NCI-H460 (cell line): ENCODE measurements around the gene ELL2. TPM values are rescaled to one million over a fixed set of nuclear protein-coding genes. Genes with fewer than 3 reads are reported as not detected.
"Not testable (repeated sequence)": the region's sequence is repeated elsewhere in the genome, so short reads cannot be mapped to it uniquely, and the experiment has no call there.

ENCODE experiments used
- DNase-seq: peaks from one replicate; pipeline ENCODE4 v3.0.0-alpha.2; 2016; ENCODE audit warnings: low read depth; ENCODE audit errors: extremely low read depth
- total RNA-seq: library from RNA; depleted of rRNA; stranded (reverse); fragments of >200 nt; shearing (Covaris generic); gene quantifications from 2 replicates; pipeline ENCODE4 v1.2.3, GENCODE V29; 2014; rRNA removed

ELL2 gene
- total RNA-seq, 1 experiment from 2014 or later, result 92.3 TPM

DNA sequence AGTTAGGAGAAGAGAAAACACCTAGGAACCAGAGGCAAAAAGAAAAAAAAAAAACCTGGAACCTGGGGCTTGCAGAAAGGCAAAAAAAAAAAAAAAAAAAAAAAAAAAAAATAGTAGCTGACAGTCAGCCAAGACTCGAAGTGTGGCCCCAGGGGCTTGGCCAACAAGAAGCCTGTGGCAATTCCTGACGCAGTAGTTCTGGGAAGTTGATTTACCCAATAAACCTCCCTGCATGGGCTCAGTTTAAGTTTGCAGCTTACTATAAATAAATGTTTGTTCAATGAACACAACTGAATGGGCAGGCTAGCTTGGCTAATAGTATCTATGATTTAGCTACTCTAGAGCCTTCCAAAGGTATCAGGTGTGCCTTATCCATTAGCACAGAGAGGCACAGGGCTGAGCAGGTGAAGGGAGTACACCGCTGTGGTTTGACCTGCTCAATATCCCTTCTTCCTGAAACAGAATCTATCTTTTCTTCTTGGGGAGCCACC is 117.9 kb downstream of the ELL2 start:
- no peak for DNase-seq

DNA sequence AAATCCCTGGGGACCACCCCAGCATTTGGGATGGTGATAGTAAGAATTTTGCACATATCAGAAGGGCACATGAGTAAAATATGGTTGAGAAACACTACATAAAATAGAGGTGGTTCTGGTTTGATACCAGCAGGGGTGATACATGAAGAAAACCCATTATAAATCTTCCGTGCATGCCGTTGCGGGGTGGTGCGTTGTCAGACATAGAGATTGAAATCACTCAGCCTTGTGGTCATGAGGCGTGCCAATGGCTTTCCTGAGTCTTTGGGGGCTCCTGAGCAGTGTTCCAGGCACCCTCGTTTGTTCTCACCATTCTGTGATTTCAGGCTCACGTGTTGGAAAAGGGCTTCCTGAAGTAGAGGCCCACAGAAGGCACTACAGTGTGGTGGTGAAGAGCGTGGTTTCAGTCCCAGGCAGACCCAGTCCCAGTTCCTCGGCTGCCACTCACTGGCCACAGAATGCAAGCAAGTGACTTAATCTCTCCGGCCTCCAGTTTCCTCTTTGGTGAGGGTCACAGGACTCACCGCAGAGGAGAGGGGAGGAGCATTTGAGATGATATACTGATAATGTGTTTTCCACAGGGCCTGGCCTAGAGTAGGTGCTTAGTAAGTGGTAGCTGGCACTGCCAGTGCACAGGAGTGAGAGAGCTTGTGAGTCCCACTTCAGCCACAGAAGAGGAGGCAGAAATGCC is 118.7 kb downstream of the ELL2 start:
- peak; percentile 86 for DNase-seq

DNA sequence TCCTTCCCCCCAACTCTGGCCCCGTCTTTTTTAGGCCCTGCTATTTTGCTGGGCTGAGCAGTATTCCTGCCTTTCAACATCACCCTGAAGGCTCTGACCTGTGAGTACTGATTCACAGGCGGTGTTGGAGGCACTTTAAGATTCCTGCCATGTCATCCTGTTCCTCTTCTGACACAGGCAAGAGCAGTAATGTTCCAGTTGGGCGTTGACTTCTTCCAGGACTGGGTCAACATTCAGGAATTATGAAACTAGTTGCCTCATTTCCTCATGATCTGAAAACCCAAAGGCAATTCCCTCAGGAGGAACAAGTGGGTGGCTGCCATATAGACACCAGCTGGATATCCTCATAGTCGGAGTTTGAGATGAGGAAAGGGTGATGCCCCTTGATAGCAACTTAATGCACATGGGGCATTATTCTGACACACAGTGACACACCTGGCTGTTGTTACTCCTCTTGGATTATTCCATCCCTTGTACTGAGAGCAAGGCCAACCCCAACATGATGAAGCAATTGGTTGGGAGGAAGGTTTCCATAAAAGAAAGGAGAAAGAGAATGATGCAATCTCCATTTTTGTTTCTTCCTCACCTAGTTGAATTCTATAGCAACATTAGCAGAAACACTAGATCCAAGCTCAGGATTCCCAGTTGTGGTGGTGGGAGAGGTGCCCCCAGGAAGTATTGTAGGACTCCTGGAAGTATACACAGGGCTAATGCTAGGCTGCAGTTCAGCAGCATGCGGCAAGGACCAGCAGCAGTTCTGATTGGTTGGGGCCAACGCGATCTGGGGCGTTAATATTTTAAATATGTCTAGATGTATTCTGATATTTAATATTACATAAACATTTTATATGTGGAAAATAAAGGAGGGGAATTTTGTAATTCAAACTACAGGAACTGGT is 119.5 kb downstream of the ELL2 start:
- peak; percentile 98 for DNase-seq

DNA sequence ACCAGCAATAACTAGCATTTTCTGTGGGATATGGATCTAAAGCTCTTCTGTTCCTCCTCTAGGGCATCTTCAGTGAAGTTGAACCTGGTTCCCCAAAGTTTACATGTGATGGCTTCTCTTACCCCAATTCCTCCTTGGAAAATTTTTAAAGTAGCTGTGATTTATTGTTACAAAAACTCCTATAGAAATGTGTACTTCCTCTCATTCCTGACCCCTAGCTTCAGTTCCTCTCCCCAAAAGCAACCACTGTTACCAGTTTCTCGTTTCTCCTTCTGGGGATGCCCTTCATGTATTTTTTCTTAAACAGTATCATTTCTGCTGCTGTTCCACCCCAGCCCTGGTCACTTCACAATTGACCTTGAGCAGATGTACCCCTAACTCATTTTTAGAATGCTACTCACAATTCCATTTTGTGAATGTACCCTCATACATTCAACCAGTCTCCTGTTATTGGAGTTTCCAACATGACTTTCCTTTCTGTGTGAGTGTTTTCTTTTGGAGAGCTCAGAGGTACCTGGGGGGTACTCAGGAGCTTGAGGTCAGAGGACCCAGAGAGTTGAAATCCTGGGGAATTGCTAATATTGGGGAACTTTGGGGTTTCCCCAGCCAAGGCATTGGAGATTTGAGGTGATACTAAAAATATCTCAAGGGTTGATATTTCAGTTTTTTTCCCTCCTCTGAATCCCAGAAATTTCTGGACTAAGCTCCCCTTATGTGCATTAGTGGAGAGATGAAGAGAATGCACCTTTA is 120.5 kb downstream of the ELL2 start:
- no peak for DNase-seq

DNA sequence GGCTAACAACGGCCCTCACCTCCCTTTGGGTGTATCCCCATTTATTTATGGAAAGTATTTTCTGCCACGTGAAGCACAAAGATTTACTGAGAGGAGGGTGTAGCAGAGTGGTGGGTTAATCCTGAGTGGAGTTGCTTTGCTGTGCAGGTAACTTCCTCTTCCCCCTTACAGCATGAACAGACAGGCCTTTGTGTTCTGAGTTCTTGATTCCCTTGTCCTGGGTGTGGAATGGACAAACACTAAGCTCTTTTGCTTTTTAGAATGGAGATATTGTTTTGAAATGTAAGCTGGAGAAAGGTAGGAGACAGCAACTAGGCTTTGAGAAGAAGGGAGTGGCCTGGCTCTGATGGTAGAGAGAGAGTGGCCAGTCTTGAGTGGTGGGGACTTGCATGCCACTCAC is 122.0 kb downstream of the ELL2 start:
- no peak for DNase-seq

DNA sequence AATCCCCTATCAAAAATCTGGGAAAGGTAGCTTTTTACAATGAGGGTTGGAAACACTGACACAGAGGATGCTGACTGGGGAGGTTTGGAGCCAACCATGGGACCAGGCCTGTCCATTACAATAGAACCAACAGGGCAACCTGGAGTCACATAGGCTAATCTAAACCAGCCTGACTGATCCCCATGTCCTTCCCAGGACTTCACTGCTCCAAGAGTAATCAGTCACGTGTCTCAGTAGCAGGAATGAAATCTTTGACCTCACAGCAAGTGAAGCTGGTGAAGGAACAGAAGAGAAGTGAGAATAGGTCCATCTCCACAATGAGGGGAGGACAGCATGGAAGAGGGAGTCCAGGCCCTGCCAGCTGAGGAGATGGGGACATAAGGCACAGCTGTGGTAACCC is 123.1 kb downstream of the ELL2 start:
- DNase-seq, result no peak

DNA sequence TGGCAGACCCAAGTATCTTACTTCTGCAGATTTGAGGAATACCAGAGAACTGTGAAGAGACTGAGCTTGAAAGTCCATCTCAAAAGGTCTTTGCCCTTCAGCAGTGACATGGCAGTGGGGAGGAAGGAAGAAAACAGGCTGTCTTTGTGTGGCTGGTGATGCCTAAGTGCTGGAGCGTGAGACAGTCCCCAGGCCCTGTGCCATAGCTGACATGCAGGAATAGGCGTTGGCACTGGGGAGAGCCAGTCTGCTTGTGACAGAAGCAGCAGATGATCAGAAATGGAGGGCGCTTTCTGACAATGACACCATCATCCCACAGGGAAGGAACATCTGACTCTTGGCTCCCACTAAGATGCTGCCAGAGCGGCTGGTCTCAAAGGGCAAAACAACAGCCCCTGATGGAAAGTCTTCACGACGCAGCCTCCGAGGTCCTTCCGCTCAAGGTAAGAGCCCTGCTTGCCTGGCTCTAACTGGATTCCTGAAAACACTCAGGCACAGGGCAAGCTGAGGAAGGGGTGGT is 123.6 kb downstream of the ELL2 start:
- DNase-seq, result no peak

DNA sequence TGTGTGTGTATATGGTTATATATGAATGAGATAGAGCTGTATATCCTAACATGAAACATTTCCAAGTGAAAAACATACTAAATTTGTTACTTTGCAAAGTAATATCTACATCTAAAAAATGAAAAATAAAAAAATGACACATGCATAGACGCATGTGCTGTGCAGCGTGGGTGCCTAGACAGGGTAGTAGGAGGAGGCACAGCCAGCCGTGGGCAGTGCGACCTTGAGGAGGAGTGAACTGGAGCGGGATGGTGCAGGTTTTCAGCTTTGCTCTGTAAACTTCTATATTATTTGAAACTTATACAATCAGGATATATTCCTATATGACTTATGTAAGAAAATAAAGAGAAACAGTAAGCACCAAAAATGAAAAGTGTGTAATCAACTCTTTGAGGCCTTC is 124.2 kb downstream of the ELL2 start:
- no peak for DNase-seq

DNA sequence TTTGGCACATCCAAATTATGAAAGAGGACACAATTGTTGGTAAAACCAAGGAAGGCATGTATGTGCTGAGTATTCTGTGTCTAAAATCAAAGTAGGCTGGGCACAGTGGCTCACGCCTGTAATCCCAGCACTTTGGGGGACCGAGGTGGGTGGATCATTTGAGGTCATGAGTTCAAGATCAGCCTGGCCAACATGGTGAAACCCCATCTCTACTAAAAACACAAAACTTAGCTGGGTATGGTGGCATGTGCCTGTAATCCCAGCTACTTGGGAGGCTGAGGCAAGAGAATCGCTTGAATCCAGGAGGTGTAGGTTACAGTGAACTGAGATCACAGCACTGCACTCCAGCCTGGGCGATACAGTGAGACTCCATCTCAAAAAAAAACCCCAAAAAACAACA is 124.7 kb downstream of the ELL2 start:
- not testable (repeated sequence) for DNase-seq

DNA sequence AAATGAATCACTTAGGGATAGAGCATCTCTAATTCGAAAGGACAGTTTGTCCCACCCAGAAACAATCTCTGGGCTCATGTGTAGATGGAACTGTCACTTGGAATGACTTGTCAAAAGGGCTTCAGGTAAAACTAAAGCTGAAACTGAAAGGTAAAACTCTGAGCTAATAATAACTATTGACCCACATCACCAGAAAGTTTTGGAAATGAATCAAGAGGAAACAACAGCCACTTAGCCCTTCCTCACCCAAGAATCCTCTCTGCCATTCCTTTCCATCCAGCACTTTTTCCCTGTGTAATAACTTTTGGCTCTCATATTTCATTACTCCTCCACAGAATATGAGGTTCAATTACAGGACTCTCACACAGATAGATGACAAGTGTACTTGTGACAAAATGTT is 125.1 kb downstream of the ELL2 start:
- DNase-seq, result no peak

DNA sequence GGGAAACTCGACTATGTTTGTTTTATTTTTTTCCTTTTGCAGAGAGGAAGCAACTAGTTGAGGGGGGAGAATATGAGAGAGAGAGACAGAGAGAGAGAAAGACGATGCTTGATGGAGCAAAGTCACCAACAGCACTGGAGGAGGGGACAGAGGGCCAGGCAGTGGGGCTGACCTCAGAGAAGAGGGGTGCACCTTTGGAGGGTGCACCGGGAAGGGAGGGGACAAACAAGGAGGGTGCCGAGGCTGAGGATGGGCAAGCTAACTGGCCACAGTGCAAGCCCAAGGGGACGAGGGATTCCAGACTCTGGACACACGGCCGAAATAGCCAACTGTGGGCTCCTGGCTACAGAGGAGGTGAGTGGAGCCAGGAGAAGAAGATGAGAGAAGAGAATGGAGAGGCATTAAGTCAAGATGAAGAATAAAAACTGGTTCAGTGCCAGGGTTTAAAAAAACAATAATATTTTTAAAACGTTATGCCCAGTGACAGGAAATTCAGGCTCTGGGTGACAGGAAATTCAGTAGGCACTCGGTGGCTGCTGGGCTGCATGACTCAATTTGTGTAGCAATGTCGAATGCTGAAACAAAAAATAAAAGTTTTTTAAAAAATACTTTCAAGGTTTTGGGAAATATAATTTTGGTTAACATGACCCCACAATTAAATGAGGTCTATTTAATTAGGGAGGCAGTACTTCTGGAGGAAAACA is 125.8 kb downstream of the ELL2 start:
- no peak for DNase-seq

Other genes with a start within 250 kb of the ELL2 start
- gene RHOBTB3, start 230.5 kb downstream of the ELL2 start, total RNA-seq, result 148 and 149 TPM in 2 replicates
- 352 and 470 TPM in 2 replicates for gene GLRX, start 139.1 kb downstream of the ELL2 start, total RNA-seq